MCF 10A (cell line): Measurements from ENCODE around the gene WFIKKN1. TPM values are rescaled to one million over a fixed set of nuclear protein-coding genes. Genes with fewer than 3 reads are reported as not detected.

Source experiments
- BruUV-seq: library from RNA; stranded (reverse); fragments of 400-500 nt; replicated peaks from 2 replicates; lab custom pipeline; 2021; lab: Mats Ljungman, UMichigan
- CTCF ChIA-PET: fragments of 300-600 bp; sonication (Branson Sonifier 250); formaldehyde crosslinking; extraction: SDS; loops from one replicate; lab custom pipeline; 2021; ENCODE audit warnings: antibody characterized with exemption, inconsistent platforms; lab: Yijun Ruan, JAX
- POLR2A ChIA-PET: fragments of 300-600, 350-650 bp; sonication (Branson Sonifier 250); formaldehyde crosslinking; extraction: SDS; loops from one replicate; lab custom pipeline; 2020; ENCODE audit warnings: antibody characterized with exemption, inconsistent platforms; lab: Yijun Ruan, JAX
- DNase-seq: peaks from one replicate; pipeline ENCODE4 v3.0.0-alpha.2; 2018; ENCODE audit not compliant: unreplicated experiment
- H3K27ac Mint-ChIP-seq: one replicate; pipeline ENCODE4 v1.8.0; 2022; ENCODE audit warnings: mild to moderate bottlenecking, low read depth, mixed read lengths; ENCODE audit not compliant: unreplicated experiment
- H3K27me3 Mint-ChIP-seq: one replicate; pipeline ENCODE4 v1.8.0; 2022; ENCODE audit warnings: mixed read lengths; ENCODE audit not compliant: insufficient read depth, unreplicated experiment
- H3K36me3 Mint-ChIP-seq: one replicate; pipeline ENCODE4 v1.8.0; 2022; ENCODE audit warnings: mild to moderate bottlenecking, moderate library complexity, mixed read lengths; ENCODE audit not compliant: insufficient read depth, unreplicated experiment
- H3K4me1 Mint-ChIP-seq: one replicate; pipeline ENCODE4 v1.8.0; 2022; ENCODE audit warnings: mixed read lengths; ENCODE audit not compliant: insufficient read depth, unreplicated experiment
- H3K4me3 Mint-ChIP-seq: one replicate; pipeline ENCODE4 v1.8.0; 2022; ENCODE audit warnings: mild to moderate bottlenecking, moderate library complexity, mixed read lengths; ENCODE audit not compliant: unreplicated experiment
- H3K9me3 Mint-ChIP-seq: one replicate; pipeline ENCODE4 v1.8.0; 2022; ENCODE audit warnings: mixed read lengths; ENCODE audit not compliant: unreplicated experiment
- intact Hi-C: fragments of 100-400 bp; cut with micrococcal nuclease; formaldehyde crosslinking; loops from 2 replicates; pipeline ENCODE4 v1.14.1; 2022
- total RNA-seq: library from RNA; stranded (reverse); gene quantifications from 2 replicates; pipeline ENCODE4 v1.2.3, GENCODE V29; 2022
- TF ChIP-seq, protein P1 (sequence below): fragments of 200-600 bp; IDR thresholded peaks from one replicate; pipeline ENCODE4 v1.8.0; 2022; ENCODE audit warnings: antibody characterized with exemption, mild to moderate bottlenecking; ENCODE audit not compliant: unreplicated experiment

WFIKKN1 gene
- total RNA-seq, 1 experiment from 2014 or later: 0.14 TPM

DNA sequence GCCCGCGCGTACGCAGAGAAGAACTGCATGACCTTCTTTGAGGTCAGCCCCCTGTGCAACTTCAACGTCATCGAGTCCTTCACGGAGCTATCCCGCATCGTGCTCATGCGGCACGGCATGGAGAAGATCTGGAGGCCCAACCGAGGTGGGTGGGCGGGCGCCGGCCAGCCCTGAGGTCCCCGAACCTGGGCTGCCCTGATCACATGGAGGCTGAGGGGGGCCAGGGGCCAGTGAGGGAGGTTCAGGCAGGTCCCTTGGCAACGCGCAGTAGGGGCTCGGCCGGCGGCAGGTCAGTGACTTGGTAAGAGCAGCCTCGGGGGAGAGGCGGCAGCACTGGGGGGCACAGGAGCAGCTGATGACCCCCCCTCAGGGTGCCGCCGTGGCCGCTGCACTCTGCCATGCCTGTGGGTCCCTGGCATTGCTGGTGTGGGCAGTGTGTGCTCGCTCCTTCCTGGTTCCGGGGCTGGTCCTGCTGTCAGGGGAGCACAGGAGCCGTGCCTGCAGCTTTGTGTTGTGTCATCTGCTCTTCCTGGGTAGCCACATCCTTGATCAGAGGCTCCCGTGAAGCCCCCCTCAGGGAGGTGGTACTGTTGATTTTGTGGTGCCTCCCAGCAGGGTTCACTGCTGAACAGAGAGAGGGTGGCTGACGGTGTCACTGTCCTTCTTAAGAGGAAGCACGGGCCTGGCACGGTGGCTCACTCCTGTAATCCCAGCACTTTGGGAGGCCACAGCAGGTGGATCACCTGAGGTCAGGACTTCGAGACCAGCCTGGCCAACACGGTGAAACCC lies 4.6 kb upstream of the WFIKKN1 start:
- TF ChIP-seq, protein P1, sequence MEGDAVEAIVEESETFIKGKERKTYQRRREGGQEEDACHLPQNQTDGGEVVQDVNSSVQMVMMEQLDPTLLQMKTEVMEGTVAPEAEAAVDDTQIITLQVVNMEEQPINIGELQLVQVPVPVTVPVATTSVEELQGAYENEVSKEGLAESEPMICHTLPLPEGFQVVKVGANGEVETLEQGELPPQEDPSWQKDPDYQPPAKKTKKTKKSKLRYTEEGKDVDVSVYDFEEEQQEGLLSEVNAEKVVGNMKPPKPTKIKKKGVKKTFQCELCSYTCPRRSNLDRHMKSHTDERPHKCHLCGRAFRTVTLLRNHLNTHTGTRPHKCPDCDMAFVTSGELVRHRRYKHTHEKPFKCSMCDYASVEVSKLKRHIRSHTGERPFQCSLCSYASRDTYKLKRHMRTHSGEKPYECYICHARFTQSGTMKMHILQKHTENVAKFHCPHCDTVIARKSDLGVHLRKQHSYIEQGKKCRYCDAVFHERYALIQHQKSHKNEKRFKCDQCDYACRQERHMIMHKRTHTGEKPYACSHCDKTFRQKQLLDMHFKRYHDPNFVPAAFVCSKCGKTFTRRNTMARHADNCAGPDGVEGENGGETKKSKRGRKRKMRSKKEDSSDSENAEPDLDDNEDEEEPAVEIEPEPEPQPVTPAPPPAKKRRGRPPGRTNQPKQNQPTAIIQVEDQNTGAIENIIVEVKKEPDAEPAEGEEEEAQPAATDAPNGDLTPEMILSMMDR: no peak
- ChIA-PET CTCF (no interaction called here), POLR2A (interaction anchor here (0.6 to 4.7 kb wide), 8 partner anchors 10 to 100 kb away, joined by 3 to 53 read pairs (median 6); partner anchors contain the start of genes METRN, METTL26 and RAB40C)
- no peaks in the 10 kb centered on the region for H3K27me3 Mint-ChIP-seq
- H3K9me3 Mint-ChIP-seq: no peaks in the 10 kb centered on the region
- no peak for DNase-seq
- H3K4me1 Mint-ChIP-seq: peaks cover 25% of the 10 kb centered on the region
- H3K36me3 Mint-ChIP-seq: peaks cover 41% of the 10 kb centered on the region
- H3K4me3 Mint-ChIP-seq: peak overlapping the region; percentile 51
- H3K27ac Mint-ChIP-seq: peak overlapping the region; percentile 87
- BruUV-seq: no TSS peak
- intact Hi-C loops: no loop called here

DNA sequence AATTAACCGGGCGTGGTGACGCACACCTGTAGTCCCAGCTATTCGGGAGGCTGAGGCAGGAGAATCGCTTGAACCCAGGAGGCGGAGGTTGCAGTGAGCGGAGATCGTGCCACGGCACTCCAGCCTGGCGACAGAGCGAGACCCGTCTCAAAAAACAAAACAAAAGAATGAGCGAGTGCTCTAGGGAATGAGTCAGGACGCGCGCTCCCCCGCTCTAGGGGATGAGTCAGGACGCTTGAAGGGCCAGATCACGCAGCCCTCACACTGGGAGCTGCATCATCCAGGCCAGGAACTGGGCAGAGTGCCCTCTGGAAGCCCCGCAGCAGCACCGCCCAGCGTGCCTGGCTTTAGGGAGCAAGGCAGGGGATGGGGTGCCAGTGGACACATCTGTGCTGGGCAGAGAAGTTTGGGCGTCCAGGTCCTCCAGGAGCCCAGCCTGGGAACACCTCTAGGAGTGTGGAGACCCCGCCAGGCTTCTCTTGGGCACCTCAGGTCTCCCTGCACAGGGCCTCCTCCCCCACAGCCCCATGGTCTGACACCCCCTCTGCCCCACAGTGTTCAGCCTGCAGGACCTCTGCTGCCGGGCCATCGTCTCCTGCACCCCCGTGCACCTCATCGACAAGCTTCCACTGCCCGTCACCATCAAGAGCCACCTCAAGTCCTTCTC lies 3.9 kb upstream of the WFIKKN1 start:
- Mint-ChIP-seq H3K4me3 (peak overlapping the region; percentile 51), H3K27ac (peak overlapping the region; percentile 87), H3K36me3 (peaks cover 35% of the 10 kb centered on the region), H3K9me3 (no peaks in the 10 kb centered on the region), H3K4me1 (peaks cover 22% of the 10 kb centered on the region), H3K27me3 (no peaks in the 10 kb centered on the region)
- intact Hi-C loops: no loop called here
- TF ChIP-seq, protein P1: no peak
- CTCF ChIA-PET: interaction anchor here (1.5 kb wide), 1 partner anchor 34 kb away, joined by 6 read pairs; no protein-coding TSS in a partner anchor
- peak; percentile 98 for DNase-seq
- POLR2A ChIA-PET: interaction anchor here (0.6 to 4.7 kb wide), 13 partner anchors 10 to 101 kb away, joined by 3 to 53 read pairs (median 4); partner anchors contain the start of genes METRN, METTL26, RAB40C and STUB1
- no TSS peak for BruUV-seq

DNA sequence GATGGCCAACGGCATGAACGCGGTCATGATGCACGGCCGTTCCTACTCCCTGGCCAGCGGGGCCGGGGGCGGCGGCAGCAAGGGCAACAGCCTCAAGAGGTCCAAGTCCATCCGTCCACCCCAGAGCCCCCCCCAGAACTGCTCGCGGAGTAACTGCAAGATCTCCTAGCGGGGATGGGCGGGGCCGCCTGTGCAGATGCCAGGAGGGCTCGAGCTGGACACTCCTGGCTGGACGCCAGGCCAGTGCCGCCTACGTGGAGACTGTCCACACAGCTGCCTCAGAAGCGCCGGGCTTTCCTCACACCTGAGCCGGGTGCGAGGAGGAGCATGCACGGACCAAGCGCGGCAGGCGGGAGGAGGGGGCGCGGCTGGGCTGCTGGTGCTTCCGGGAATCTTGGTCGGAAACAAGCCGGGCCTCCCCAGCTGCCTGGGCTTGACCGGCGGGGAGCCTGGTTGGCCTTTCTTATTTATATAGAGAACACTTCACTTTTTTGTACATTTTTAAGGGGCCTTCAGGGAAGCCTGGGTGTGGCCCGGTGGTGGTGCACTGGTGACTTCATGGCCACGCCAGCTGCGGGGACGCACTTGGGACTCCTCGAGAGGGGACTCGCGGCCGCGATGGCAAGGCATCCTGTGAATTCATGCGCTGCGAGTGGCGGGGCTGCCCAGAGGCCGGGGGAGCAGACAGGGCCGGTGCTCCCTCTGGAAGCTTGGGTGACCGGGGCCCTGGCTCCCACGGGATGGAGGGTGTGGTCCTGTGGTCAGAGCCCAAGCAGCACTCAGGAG lies 3.1 kb upstream of the WFIKKN1 start:
- Mint-ChIP-seq H3K4me1 (peaks cover 23% of the 10 kb centered on the region), H3K27ac (no peak overlapping the region), H3K4me3 (no peak overlapping the region), H3K36me3 (peaks cover 27% of the 10 kb centered on the region), H3K27me3 (no peaks in the 10 kb centered on the region), H3K9me3 (no peaks in the 10 kb centered on the region)
- DNase-seq: peak; percentile 95
- BruUV-seq: no TSS peak
- TF ChIP-seq, protein P1: no peak
- intact Hi-C loops: no loop called here
- ChIA-PET CTCF (interaction anchor here (0.5 to 1.5 kb wide), 2 partner anchors 35 to 241 kb away, joined by 3 to 6 read pairs; no protein-coding TSS in a partner anchor), POLR2A (interaction anchor here (0.6 to 4.7 kb wide), 12 partner anchors 9 to 102 kb away, joined by 3 to 53 read pairs (median 4); partner anchors contain the start of genes METRN, METTL26, RAB40C and STUB1)
